ENCODE measurements around the gene CDK14. TPM values are rescaled to one million over a fixed set of nuclear protein-coding genes. Genes with fewer than 3 reads are reported as not detected.
A peak's percentile ranks its signal among the peaks of the same experiment; 100 is the strongest.

The CDK14 gene
- total RNA-seq, 1 donor from 2014 or later: 64.6 TPM

DNA sequence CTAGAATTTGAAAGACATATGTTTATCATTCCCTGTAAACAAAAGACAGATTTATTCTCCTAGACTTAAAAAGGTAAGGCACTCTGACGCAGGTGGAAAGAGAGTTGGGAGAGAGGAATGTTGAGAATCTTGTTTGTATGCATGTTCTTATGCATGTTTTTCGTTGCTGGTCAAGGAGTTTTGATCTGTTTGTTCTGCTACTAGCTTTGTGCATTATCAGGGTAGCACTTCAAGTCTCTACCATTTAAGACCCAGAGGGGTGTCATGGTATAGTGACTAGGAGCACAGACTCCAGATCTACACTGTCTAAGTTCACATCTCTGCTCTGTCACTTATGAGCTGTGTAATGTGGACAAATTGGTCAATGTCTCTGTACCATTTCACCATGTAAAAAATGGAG is 467.9 kb downstream of the CDK14 start:
- TF ChIP-seq, protein P1, sequence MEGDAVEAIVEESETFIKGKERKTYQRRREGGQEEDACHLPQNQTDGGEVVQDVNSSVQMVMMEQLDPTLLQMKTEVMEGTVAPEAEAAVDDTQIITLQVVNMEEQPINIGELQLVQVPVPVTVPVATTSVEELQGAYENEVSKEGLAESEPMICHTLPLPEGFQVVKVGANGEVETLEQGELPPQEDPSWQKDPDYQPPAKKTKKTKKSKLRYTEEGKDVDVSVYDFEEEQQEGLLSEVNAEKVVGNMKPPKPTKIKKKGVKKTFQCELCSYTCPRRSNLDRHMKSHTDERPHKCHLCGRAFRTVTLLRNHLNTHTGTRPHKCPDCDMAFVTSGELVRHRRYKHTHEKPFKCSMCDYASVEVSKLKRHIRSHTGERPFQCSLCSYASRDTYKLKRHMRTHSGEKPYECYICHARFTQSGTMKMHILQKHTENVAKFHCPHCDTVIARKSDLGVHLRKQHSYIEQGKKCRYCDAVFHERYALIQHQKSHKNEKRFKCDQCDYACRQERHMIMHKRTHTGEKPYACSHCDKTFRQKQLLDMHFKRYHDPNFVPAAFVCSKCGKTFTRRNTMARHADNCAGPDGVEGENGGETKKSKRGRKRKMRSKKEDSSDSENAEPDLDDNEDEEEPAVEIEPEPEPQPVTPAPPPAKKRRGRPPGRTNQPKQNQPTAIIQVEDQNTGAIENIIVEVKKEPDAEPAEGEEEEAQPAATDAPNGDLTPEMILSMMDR (IDR thresholded peaks at IDR 0.05; ENCODE audit: unreplicated experiment): no peak
- DNase-seq (ENCODE audit: low spot score in 2 of 2, unreplicated experiment in 2 of 2): no peak
- Mint-ChIP-seq H3K36me3 (peaks cover 12% of the 10 kb centered on the region), H3K4me1 (peaks cover 11% of the 10 kb centered on the region), H3K27me3 (ENCODE audit: low read depth) (no peaks in the 10 kb centered on the region), H3K9me3 (peaks cover 14% of the 10 kb centered on the region), H3K27ac (peak overlapping the region; percentile 13), H3K4me3 (no peak overlapping the region)

DNA sequence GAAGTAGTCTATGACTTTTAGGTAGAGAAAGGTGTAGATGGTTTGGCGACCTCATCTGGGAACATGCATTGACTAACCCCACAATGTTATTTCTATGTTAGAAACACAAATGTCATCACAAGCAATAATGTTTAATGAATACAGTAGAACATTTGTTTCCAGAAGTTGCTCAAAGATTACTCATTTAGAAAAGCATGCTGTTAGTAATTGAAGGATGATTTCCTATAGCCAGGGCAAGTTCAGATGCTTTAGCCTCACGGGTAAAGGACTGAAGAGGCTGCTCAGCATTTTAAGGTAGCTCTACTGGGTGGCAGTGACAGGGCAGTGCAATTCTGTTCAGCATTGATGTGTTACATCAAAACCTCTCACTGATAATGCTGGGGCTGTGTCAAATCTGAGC is 468.8 kb downstream of the CDK14 start:
- Mint-ChIP-seq H3K27me3 (ENCODE audit: low read depth) (no peaks in the 10 kb centered on the region), H3K4me3 (no peak overlapping the region), H3K36me3 (peaks cover 9% of the 10 kb centered on the region), H3K4me1 (peaks cover 11% of the 10 kb centered on the region), H3K9me3 (peaks cover 12% of the 10 kb centered on the region), H3K27ac (no peak overlapping the region)
- TF ChIP-seq, protein P1 (IDR thresholded peaks at IDR 0.05; ENCODE audit: unreplicated experiment): no peak
- DNase-seq (ENCODE audit: low spot score in 2 of 2, unreplicated experiment in 2 of 2): no peak

DNA sequence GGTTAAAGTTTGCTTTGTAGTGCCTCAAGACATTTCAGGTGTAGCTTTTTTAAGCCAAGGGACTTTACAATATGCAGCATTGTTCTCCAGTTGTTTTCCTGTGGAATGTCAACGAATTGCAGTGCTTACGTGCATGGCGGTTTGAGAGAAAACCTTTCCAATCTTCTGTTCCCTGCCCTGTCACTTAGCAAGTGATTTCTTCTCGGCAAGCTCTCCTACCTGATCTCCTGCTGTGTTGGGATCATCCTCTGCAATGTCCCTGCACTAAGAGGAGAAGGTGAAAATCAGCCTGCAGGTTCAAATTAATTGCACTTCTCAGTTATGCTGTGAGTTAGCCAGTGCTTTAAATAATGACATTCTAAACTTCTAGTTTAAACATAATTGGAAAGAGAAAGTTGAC is 470.5 kb downstream of the CDK14 start:
- Mint-ChIP-seq H3K9me3 (no peaks in the 10 kb centered on the region), H3K36me3 (peaks cover 2% of the 10 kb centered on the region)

DNA sequence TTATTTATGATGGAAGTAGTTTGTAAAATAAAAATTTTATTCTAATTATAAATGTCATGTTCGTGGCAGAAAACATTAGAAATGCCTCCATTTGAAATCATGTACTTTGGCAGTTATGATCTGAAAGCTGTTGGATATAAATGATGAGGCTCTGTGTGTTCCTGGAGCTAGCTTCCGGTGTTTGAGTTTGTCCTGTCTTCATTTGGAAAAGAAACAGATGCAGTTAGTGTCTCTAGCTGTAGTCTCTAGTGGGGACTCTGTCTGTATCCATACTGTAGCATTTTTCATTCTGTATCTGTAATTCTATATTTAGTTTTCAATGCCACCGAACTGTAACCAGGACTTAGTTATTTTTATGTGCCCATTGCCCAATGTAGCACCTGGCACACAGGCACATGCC is 471.1 kb downstream of the CDK14 start:
- peaks cover 3% of the 10 kb centered on the region for H3K36me3 Mint-ChIP-seq
- no peak for DNase-seq (ENCODE audit: low spot score in 2 of 2, unreplicated experiment in 2 of 2)
- H3K4me3 Mint-ChIP-seq: no peak overlapping the region
- H3K4me1 Mint-ChIP-seq: peaks cover 11% of the 10 kb centered on the region
- no peak overlapping the region for H3K27ac Mint-ChIP-seq
- no peaks in the 10 kb centered on the region for H3K27me3 Mint-ChIP-seq (ENCODE audit: low read depth)
- TF ChIP-seq, protein P1 (IDR thresholded peaks at IDR 0.05; ENCODE audit: unreplicated experiment): no peak
- H3K9me3 Mint-ChIP-seq: no peaks in the 10 kb centered on the region

More for the DNA sequence above, 470.5 kb downstream of the CDK14 start:
- no peak overlapping the region for H3K4me3 Mint-ChIP-seq
- TF ChIP-seq, protein P1 (IDR thresholded peaks at IDR 0.05; ENCODE audit: unreplicated experiment): no peak
- H3K4me1 Mint-ChIP-seq: peaks cover 11% of the 10 kb centered on the region
- no peaks in the 10 kb centered on the region for H3K27me3 Mint-ChIP-seq (ENCODE audit: low read depth)
- no peak overlapping the region for H3K27ac Mint-ChIP-seq
- DNase-seq (ENCODE audit: low spot score in 2 of 2, unreplicated experiment in 2 of 2): no peak

DNA sequence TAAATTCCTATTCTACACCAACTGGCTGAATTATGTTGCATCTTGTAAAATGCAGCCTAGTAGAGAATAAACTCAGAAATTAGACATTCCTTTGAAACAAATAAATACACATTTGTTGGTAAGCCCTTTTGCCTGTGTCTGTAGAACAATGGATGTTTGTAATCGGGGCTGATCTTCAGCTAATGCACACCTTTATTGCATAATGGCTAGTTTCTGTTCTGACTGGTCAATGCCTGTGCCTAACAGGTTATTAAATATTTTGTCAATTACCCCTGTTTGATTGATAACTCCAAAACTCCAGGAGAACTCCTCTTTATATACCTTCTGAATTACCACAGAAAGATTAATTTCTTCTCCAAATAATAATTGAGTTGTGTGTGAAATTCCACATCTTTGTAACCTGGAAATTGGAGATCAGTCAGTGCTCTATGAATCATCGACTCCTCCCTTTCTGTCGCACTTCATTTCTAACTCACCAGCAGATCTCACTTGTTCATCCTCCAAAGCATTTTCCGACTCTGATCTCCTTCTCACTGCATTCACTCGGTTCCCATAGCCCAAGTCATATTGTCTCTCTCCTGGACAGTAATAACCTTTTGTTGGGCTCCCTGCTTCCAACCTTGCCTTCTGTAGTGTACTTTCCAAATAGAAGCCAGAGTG is 472.1 kb downstream of the CDK14 start:
- DNase-seq (ENCODE audit: low spot score in 2 of 2, unreplicated experiment in 2 of 2): no peak
- Mint-ChIP-seq H3K27me3 (ENCODE audit: low read depth) (no peaks in the 10 kb centered on the region), H3K4me1 (peaks cover 11% of the 10 kb centered on the region), H3K27ac (no peak overlapping the region), H3K4me3 (no peak overlapping the region), H3K9me3 (peaks cover 6% of the 10 kb centered on the region), H3K36me3 (peaks cover 12% of the 10 kb centered on the region)
- TF ChIP-seq, protein P1 (IDR thresholded peaks at IDR 0.05; ENCODE audit: unreplicated experiment): no peak
